ENCODE data around the gene ADGRL3.

The ADGRL3 gene

GRCh38 chr4:61678297-61678696, 478.2 kb downstream of the ADGRL3 start:
- ChIA-PET POLR2A (no interaction called here), CTCF (no interaction called here)
- Histone ChIP-seq H3K27ac (ENCODE audit: extremely low read depth, low read depth, low read length) (no peak overlapping the region), H3K4me1 (ENCODE audit: control insufficient read depth, insufficient read depth, low read length) (no peaks in the 10 kb centered on the region), H3K9me3 (ENCODE audit: control insufficient read depth, insufficient read depth, low read depth, low read length) (no peaks in the 10 kb centered on the region), H3K4me3 (ENCODE audit: low read depth, low read length) (no peak overlapping the region), H3K36me3 (ENCODE audit: control insufficient read depth in 2 of 2, insufficient read depth in 1 of 2, low read length in 2 of 2) (no peaks in the 10 kb centered on the region)
- no peak for TF ChIP-seq GLIS1 (tag by site-specific recombination; IDR thresholded peaks at IDR 0.05)
- TF ChIP-seq ZNF704 (tag by site-specific recombination; IDR thresholded peaks at IDR 0.05) = no peak
- no peak for TF ChIP-seq OSR2 (tag by site-specific recombination; IDR thresholded peaks at IDR 0.05)
- no peak for TF ChIP-seq ZNF354C (tag by site-specific recombination; IDR thresholded peaks at IDR 0.05; ENCODE audit: borderline replicate concordance, low read depth)
- TF ChIP-seq BCL11A (tag by site-specific recombination; IDR thresholded peaks at IDR 0.05; ENCODE audit: low read depth) = no peak
- TF ChIP-seq ZNF211 (tag by site-specific recombination; IDR thresholded peaks at IDR 0.05; ENCODE audit: low read depth) = no peak
- no peak for TF ChIP-seq ZNF670 (tag by site-specific recombination; IDR thresholded peaks at IDR 0.05; ENCODE audit: low read depth)
- TF ChIP-seq ELK4 (IDR thresholded peaks at IDR 0.05; ENCODE audit: borderline replicate concordance, low read depth, low read length) = no peak
- no peak for TF ChIP-seq MEIS1 (CRISPR knock-in tag; IDR thresholded peaks at IDR 0.05; ENCODE audit: borderline replicate concordance)
- no peak for TF ChIP-seq FEZF1 (tag by site-specific recombination; IDR thresholded peaks at IDR 0.05)
- TF ChIP-seq ZNF521 (tag by site-specific recombination; IDR thresholded peaks at IDR 0.05) = no peak
- TF ChIP-seq KLF16 (tag by site-specific recombination; IDR thresholded peaks at IDR 0.05) = no peak
- no peak for TF ChIP-seq ZSCAN16 (tag by site-specific recombination; IDR thresholded peaks at IDR 0.05)
- TF ChIP-seq ZNF529 (tag by site-specific recombination; IDR thresholded peaks at IDR 0.05; ENCODE audit: insufficient replicate concordance) = no peak
- TF ChIP-seq ZBTB8A (tag by site-specific recombination; IDR thresholded peaks at IDR 0.05) = no peak
- no peak for TF ChIP-seq ZNF274 (IDR thresholded peaks at IDR 0.05; ENCODE audit: low read length)
- TF ChIP-seq ZNF274 (tag by site-specific recombination; IDR thresholded peaks at IDR 0.05; ENCODE audit: borderline replicate concordance) = no peak

GRCh38 chr4:61693520-61693919, 493.4 kb downstream of the ADGRL3 start:
- POLR2A ChIA-PET = no interaction called here
- TF ChIP-seq ZNF341 (tag by site-specific recombination; IDR thresholded peaks at IDR 0.05; ENCODE audit: low read depth) (no peak), EGR2 (tag by site-specific recombination; IDR thresholded peaks at IDR 0.05; ENCODE audit: low read depth) (no peak), ZNF169 (tag by site-specific recombination; IDR thresholded peaks at IDR 0.05) (no peak), ZNF2 (tag by site-specific recombination; IDR thresholded peaks at IDR 0.05) (no peak), ZFP69B (tag by site-specific recombination; IDR thresholded peaks at IDR 0.05) (no peak), SCRT2 (tag by site-specific recombination; IDR thresholded peaks at IDR 0.05) (no peak), KLF16 (tag by site-specific recombination; IDR thresholded peaks at IDR 0.05) (no peak), ZNF112 (tag by site-specific recombination; IDR thresholded peaks at IDR 0.05) (no peak), ZBTB7A (tag by site-specific recombination; IDR thresholded peaks at IDR 0.05; ENCODE audit: low read depth) (no peak)
- CTCF ChIA-PET = no interaction called here
- H3K36me3 ChIP-seq (ENCODE audit: control insufficient read depth in 2 of 2, insufficient read depth in 1 of 2, low read length in 2 of 2) = no peaks in the 10 kb centered on the region
- H3K4me3 ChIP-seq (ENCODE audit: low read depth, low read length) = no peak overlapping the region
- H3K4me1 ChIP-seq (ENCODE audit: control insufficient read depth, insufficient read depth, low read length) = no peaks in the 10 kb centered on the region
- H3K9me3 ChIP-seq (ENCODE audit: control insufficient read depth, insufficient read depth, low read depth, low read length) = no peaks in the 10 kb centered on the region
- H3K27ac ChIP-seq (ENCODE audit: extremely low read depth, low read depth, low read length) = no peak overlapping the region

Data from HEK293 (cell line).